Measurements from ENCODE around the gene PROB1. TPM values are rescaled to one million over a fixed set of nuclear protein-coding genes. Genes with fewer than 3 reads are reported as not detected.
A peak's percentile ranks its signal among the peaks of the same experiment; 100 is the strongest.

The PROB1 gene
- total and polyA plus RNA-seq, 9 of the 15 experiments (the other 6 are each of a cell fraction or from before 2014, with no cell fraction given) = 0.01 to 1.8 (median 0.47) TPM

DNA sequence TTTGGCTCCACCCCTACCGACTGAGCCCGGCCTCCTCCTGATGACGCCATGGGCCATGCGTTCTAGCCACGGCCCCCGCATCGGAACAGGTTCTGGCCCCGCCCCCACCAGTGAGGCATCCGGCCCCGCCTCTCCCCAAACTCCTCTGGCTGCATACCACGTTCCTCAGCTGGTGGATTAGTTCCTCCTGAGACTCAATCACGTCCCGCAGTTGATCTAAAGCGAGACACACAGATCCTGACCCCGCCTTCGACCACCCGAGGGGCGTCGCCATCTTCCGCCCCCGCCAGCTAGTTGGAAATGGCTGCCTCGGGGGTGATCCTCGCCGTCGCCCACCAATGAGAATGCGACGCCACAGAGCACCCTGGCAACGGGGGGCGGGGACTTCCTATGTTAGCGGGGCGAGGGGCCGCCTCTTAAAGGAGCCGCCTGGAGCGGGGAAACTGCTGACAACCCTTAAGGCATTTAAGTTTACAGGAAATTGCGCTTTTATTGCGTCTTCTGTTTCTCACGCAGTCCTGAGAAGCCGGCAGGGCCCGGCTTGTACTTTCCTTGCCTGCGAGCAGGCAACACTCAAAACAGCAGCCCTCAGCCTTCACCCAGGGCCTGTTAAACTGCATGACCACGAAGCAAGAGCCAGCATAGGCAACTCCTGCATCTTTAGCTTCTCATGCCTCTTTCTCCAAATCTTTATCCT is 9.0 kb upstream of the PROB1 start, which contains the start of gene SPATA24 (continued):
- TF ChIP-seq, protein P1, sequence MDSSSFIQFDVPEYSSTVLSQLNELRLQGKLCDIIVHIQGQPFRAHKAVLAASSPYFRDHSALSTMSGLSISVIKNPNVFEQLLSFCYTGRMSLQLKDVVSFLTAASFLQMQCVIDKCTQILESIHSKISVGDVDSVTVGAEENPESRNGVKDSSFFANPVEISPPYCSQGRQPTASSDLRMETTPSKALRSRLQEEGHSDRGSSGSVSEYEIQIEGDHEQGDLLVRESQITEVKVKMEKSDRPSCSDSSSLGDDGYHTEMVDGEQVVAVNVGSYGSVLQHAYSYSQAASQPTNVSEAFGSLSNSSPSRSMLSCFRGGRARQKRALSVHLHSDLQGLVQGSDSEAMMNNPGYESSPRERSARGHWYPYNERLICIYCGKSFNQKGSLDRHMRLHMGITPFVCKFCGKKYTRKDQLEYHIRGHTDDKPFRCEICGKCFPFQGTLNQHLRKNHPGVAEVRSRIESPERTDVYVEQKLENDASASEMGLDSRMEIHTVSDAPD (CRISPR knock-in tag; IDR thresholded peaks at IDR 0.05) = no peak
- TF ChIP-seq ZBTB9 (CRISPR knock-in tag; IDR thresholded peaks at IDR 0.05) (0 out of 2 replicates have a peak, but pooled peaks have one; percentile 39), ZNF785 (CRISPR knock-in tag; IDR thresholded peaks at IDR 0.05) (no peak), ATF6 (CRISPR knock-in tag; IDR thresholded peaks at IDR 0.05) (no peak), HDAC1 (IDR thresholded peaks at IDR 0.05) (peak in 1 of 2 experiments; percentile 93; a peak in 2 of 4 replicates), MAX (CRISPR knock-in tag; IDR thresholded peaks at IDR 0.05) (peak; percentile 93), MXI1 (IDR thresholded peaks at IDR 0.05; ENCODE audit: low read depth, low read length) (peak; percentile 74; the same call in 1 of the 2 replicates), HDAC2 (IDR thresholded peaks at IDR 0.05) (peak; percentile 94), ADNP (tag; IDR thresholded peaks at IDR 0.05) (no peak), NCOA4 (IDR thresholded peaks at IDR 0.05; ENCODE audit: partially characterized antibody) (no peak), E2F8 (IDR thresholded peaks at IDR 0.05; ENCODE audit: low read depth, partially characterized antibody) (peak; percentile 65), ZBTB1 (CRISPR knock-in tag; IDR thresholded peaks at IDR 0.05; ENCODE audit: borderline replicate concordance, low read depth) (no peak)
- TF ChIP-seq, protein P2, sequence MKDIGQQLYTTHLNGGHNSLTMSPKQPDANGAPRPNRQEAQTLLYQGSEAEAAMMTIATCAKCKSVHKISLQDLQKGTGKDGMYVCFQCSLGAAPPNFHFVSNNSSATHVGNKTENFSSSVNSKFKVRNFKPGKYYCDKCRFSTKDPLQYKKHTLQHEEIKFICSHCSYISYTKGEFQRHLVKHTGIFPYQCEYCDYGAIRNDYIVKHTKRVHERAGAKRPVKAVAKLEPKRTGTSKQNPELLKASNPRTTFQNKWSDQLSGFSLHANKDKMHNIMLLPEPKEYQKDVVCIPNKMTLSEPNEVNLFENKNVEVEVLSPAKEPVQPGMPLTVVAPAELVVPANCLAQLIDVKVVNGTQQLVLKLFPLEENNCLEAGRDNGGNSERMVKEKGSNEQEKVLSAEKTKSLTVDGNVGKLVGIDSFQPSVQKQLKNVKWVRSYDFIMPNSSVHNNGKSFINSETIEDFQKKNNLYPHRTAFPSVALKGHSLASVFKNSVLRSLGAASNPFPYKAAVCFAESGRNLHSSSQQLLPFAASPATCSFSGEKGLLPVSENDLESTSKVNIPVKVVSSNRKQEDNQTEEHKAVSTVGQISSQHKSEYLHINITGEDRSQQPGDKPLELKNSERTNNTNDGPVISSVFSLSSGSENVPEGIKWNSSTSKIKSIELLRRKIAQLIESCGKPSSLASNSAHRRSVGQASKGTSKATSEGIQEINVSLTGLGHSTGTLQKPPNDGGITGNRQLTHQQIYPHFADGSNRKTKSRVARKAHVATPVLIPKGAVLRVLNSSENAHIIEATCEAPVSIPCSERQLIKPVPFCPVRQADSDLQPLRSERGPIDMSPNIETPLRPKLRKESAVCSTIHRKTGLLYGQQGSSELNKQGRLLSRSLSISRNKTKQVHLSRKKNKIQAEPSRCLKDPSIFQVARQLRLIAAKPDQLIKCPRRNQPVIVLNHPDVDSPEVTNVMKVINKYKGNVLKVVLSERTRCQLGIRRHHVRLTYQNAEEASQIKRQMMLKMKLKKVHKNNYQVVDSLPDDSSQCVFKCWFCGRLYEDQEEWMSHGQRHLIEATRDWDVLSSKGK (CRISPR knock-in tag; IDR thresholded peaks at IDR 0.05) = no peak
